H1 (cell line): Measurements from ENCODE around the gene SIGLEC6. TPM values are rescaled to one million over a fixed set of nuclear protein-coding genes. Genes with fewer than 3 reads are reported as not detected.

Experiments
- CTCF ChIA-PET: fragments of 300-600 bp; sonication (Branson Sonifier 250); formaldehyde crosslinking; loops from one replicate; lab custom pipeline; 2021; ENCODE audit not compliant: partially characterized antibody; lab: Charles Lee
- POLR2A ChIA-PET: fragments of 300-600 bp; sonication (Branson Sonifier 250); formaldehyde crosslinking; loops from one replicate; lab custom pipeline; 2021; ENCODE audit warnings: inconsistent platforms; ENCODE audit not compliant: partially characterized antibody; lab: Charles Lee
- DNase-seq, 2 experiments: peaks; one replicate each; pipeline versions ENCODE4 v3.0.0 to v3.0.0-alpha.2; 2010 to 2022; ENCODE audit warnings: low spot score in 2 of 2, low read depth in 1 of 2, mixed read lengths in 1 of 2
- FAIRE-seq: peaks from 2 replicates; lab custom pipeline; 2011; peaks lifted over from hg19 to GRCh38; lab: Jason Lieb, UNC
- H2AFZ ChIP-seq: 2 replicates; pipeline ENCODE4 v1.8.1; 2012; ENCODE audit warnings: low read length, inconsistent platforms
- H2AK5ac ChIP-seq: 2 replicates; pipeline ENCODE4 v1.6.1; 2013; ENCODE audit warnings: low read depth, low read length
- H2BK120ac ChIP-seq: replicated peaks from 2 replicates; pipeline ENCODE3; 2013; ENCODE audit warnings: low read depth, low read length, inconsistent platforms
- H2BK12ac ChIP-seq: 2 replicates; pipeline ENCODE4 v1.6.1; 2013; ENCODE audit warnings: low read depth, low read length
- H2BK15ac ChIP-seq: 2 replicates; pipeline ENCODE4 v1.6.1; 2013; ENCODE audit warnings: low read length
- H2BK20ac ChIP-seq: 2 replicates; pipeline ENCODE4 v1.6.1; 2013; ENCODE audit warnings: low read length
- H2BK5ac ChIP-seq: 2 replicates; pipeline ENCODE4 v1.6.1; 2013; ENCODE audit warnings: low read depth, low read length
- H3K14ac ChIP-seq: 2 replicates; pipeline ENCODE4 v1.6.1; 2013; ENCODE audit warnings: inconsistent platforms; ENCODE audit not compliant: insufficient read length
- H3K18ac ChIP-seq: 2 replicates; pipeline ENCODE4 v1.6.1; 2013; ENCODE audit warnings: low read length; ENCODE audit errors: extremely low read depth
- H3K23ac ChIP-seq: 2 replicates; pipeline ENCODE4 v1.6.1; 2013; ENCODE audit warnings: inconsistent platforms; ENCODE audit not compliant: insufficient read length
- H3K23me2 ChIP-seq: 2 replicates; pipeline ENCODE4 v1.6.1; 2013; ENCODE audit warnings: low read depth, low read length
- H3K27ac ChIP-seq: 2 replicates; pipeline ENCODE4 v1.6.1; 2011; ENCODE audit warnings: low read depth, low read length, inconsistent platforms
- H3K27me3 ChIP-seq, 4 experiments: replicated peaks in 1 of 4; 1 replicate in 1 of 4; 2 replicates in 3 of 4; pipeline versions ENCODE4 v1.6.1 to v1.8.1; 2011 to 2013; ENCODE audit warnings: low read length in 3 of 4, mild to moderate bottlenecking in 3 of 4, inconsistent platforms in 2 of 4, mixed read lengths in 2 of 4, moderate library complexity in 1 of 4; ENCODE audit not compliant: control insufficient read depth in 3 of 4, insufficient read depth in 3 of 4; ENCODE audit errors: extremely low read depth in 1 of 4
- H3K36me3 ChIP-seq, 4 experiments: 2 replicates each; pipeline versions ENCODE4 v1.6.1 to v1.8.1; 2011 to 2013; ENCODE audit warnings: mild to moderate bottlenecking in 4 of 4, low read length in 3 of 4, moderate library complexity in 2 of 4, control low read depth in 1 of 4, inconsistent platforms in 1 of 4; ENCODE audit not compliant: insufficient read depth in 4 of 4, control insufficient read depth in 2 of 4
- H3K4ac ChIP-seq: replicated peaks from 2 replicates; pipeline ENCODE3; 2013; ENCODE audit warnings: low read length, low read depth, mixed read lengths, inconsistent platforms; ENCODE audit not compliant: insufficient read length
- H3K4me1 ChIP-seq, 4 experiments: replicated peaks in 1 of 4; 1 replicate in 1 of 4; 2 replicates in 3 of 4; pipeline versions ENCODE4 v1.6.1 to v1.8.1; 2011 to 2013; ENCODE audit warnings: low read length in 3 of 4, inconsistent platforms in 2 of 4, mixed read lengths in 1 of 4; ENCODE audit not compliant: insufficient read depth in 4 of 4, control insufficient read depth in 3 of 4
- H3K4me2 ChIP-seq, 2 experiments: 2 replicates each; pipeline versions ENCODE4 v1.6.1 to v1.8.1; 2011 to 2013; ENCODE audit warnings: low read depth in 2 of 2, low read length in 2 of 2, control low read depth in 1 of 2, inconsistent platforms in 1 of 2, mild to moderate bottlenecking in 1 of 2; ENCODE audit not compliant: insufficient read depth in 1 of 2
- H3K4me3 ChIP-seq, 4 experiments: fragments of 200-600, 300-600 bp in 1 of 4; sonication (generic), shearing (Covaris generic), sonication (Bioruptor Twin) in 1 of 4; 2 replicates each; pipeline versions ENCODE4 v1.5.1 to v1.8.1; 2011 to 2016; ENCODE audit warnings: low read length in 4 of 4, low read depth in 3 of 4, control low read depth in 2 of 4, inconsistent platforms in 2 of 4, mild to moderate bottlenecking in 2 of 4, mixed read lengths in 1 of 4, moderate library complexity in 1 of 4; ENCODE audit not compliant: insufficient read depth in 2 of 4; ENCODE audit errors: extremely low read depth in 1 of 4
- H3K56ac ChIP-seq: replicated peaks from 2 replicates; pipeline ENCODE3; 2013; ENCODE audit warnings: low read depth, mild to moderate bottlenecking, mixed read lengths, low read length, inconsistent platforms; ENCODE audit not compliant: insufficient read length
- H3K79me1 ChIP-seq: 2 replicates; pipeline ENCODE4 v1.6.1; 2013; ENCODE audit warnings: low read depth, low read length, control low read depth
- H3K79me2 ChIP-seq, 2 experiments: 2 replicates each; pipeline versions ENCODE4 v1.6.1 to v1.8.1; 2012 to 2013; ENCODE audit warnings: low read length in 2 of 2, mild to moderate bottlenecking in 2 of 2, inconsistent platforms in 1 of 2; ENCODE audit not compliant: insufficient read depth in 2 of 2, control insufficient read depth in 1 of 2
- H3K9ac ChIP-seq, 4 experiments: replicated peaks in 1 of 4; 1 replicate in 1 of 4; 2 replicates in 3 of 4; pipeline versions ENCODE4 v1.6.1 to v1.8.1; 2011 to 2013; ENCODE audit warnings: low read depth in 3 of 4, low read length in 3 of 4, control low read depth in 2 of 4, mild to moderate bottlenecking in 2 of 4, moderate library complexity in 2 of 4, inconsistent platforms in 1 of 4; ENCODE audit errors: extremely low read depth in 1 of 4
- H3K9me3 ChIP-seq, 2 experiments: 2 replicates each; pipeline versions ENCODE4 v1.6.1 to v1.8.1; 2012 to 2013; ENCODE audit warnings: mild to moderate bottlenecking in 2 of 2, moderate library complexity in 2 of 2, control low read depth in 1 of 2, inconsistent platforms in 1 of 2, low read depth in 1 of 2, low read length in 1 of 2, mixed read lengths in 1 of 2; ENCODE audit not compliant: insufficient read depth in 2 of 2
- H4K20me1 ChIP-seq, 2 experiments: replicated peaks in 1 of 2; 2 replicates each; pipeline versions ENCODE3 to v1.8.1; 2011 to 2013; ENCODE audit warnings: inconsistent platforms in 2 of 2, low read length in 2 of 2, mild to moderate bottlenecking in 1 of 2; ENCODE audit not compliant: insufficient read depth in 2 of 2, control insufficient read depth in 1 of 2
- H4K5ac ChIP-seq: 2 replicates; pipeline ENCODE4 v1.6.1; 2013; ENCODE audit warnings: low read length, low read depth, mixed read lengths, inconsistent platforms; ENCODE audit not compliant: insufficient read length
- H4K8ac ChIP-seq: 2 replicates; pipeline ENCODE4 v1.8.0; 2013; ENCODE audit warnings: mild to moderate bottlenecking, moderate library complexity, low read length, inconsistent platforms; ENCODE audit not compliant: insufficient read depth; ENCODE audit errors: extremely low read depth
- H4K91ac ChIP-seq: replicated peaks from 2 replicates; pipeline ENCODE3; 2013; ENCODE audit warnings: low read length, mixed read lengths, inconsistent platforms; ENCODE audit not compliant: insufficient read length
- BACH1 ChIP-seq: IDR thresholded peaks from 2 replicates; pipeline ENCODE4 v1.6.1; 2012; ENCODE audit warnings: low read length, improper control_type of control experiment
- CREB1 ChIP-seq: IDR thresholded peaks from 2 replicates; pipeline ENCODE4 v1.6.1; 2012; ENCODE audit warnings: inconsistent platforms
- EZH2 ChIP-seq: fragments of 200-600 bp; sonication (generic); IDR thresholded peaks from 2 replicates; pipeline ENCODE4 v1.7.1; 2012; ENCODE audit warnings: low read depth, mild to moderate bottlenecking, moderate library complexity, low read length, inconsistent platforms; ENCODE audit not compliant: severe bottlenecking
- GABPA ChIP-seq: IDR thresholded peaks from 2 replicates; pipeline ENCODE4 v1.6.1; 2011; ENCODE audit warnings: mild to moderate bottlenecking, low read length, moderate library complexity, borderline replicate concordance; ENCODE audit not compliant: insufficient read depth
- HDAC6 ChIP-seq: IDR thresholded peaks from one replicate; pipeline ENCODE4 v1.7.1; 2012; ENCODE audit warnings: low read depth, mild to moderate bottlenecking, inconsistent platforms, low read length, moderate library complexity
- NANOG ChIP-seq: IDR thresholded peaks from 2 replicates; pipeline ENCODE4 v1.6.1; 2011; ENCODE audit warnings: low read length, low read depth, mild to moderate bottlenecking, inconsistent platforms; ENCODE audit not compliant: insufficient read depth, poor library complexity, severe bottlenecking
- POLR2A ChIP-seq, 2 experiments: IDR thresholded peaks; 1 replicate in 1 of 2; 2 replicates in 1 of 2; pipeline ENCODE4 v1.6.1; 2011; ENCODE audit warnings: low read depth in 2 of 2, low read length in 2 of 2, mild to moderate bottlenecking in 2 of 2; ENCODE audit errors: control extremely low read depth in 1 of 2
- RAD21 ChIP-seq, 2 experiments: IDR thresholded peaks in 1 of 2; conservative IDR thresholded peaks in 1 of 2; 2 replicates each; pipeline ENCODE4 v1.6.1; 2011; ENCODE audit warnings: low read depth in 2 of 2, low read length in 2 of 2, improper control_type of control experiment in 1 of 2, inconsistent platforms in 1 of 2, mild to moderate bottlenecking in 1 of 2, moderate library complexity in 1 of 2
- RBBP5 ChIP-seq: IDR thresholded peaks from 2 replicates; pipeline ENCODE4 v1.7.1; 2012; ENCODE audit warnings: low read depth, mild to moderate bottlenecking, inconsistent platforms, low read length, moderate library complexity, borderline replicate concordance
- RNF2 ChIP-seq: fragments of 200-900, 300-1000 bp; sonication (generic); IDR thresholded peaks from 2 replicates; pipeline ENCODE4 v1.7.1; 2016; ENCODE audit warnings: borderline replicate concordance, low read depth, mild to moderate bottlenecking, antibody characterized with exemption, low read length; ENCODE audit not compliant: poor library complexity, severe bottlenecking; ENCODE audit errors: missing control alignments
- SUZ12 ChIP-seq: fragments of 200-600 bp; sonication (generic); IDR thresholded peaks from 2 replicates; pipeline ENCODE4 v1.6.1; 2012; ENCODE audit warnings: mild to moderate bottlenecking, inconsistent platforms, low read length, moderate library complexity, mixed read lengths
- TAF1 ChIP-seq: IDR thresholded peaks from 2 replicates; pipeline ENCODE4 v1.6.1; 2011; ENCODE audit warnings: mild to moderate bottlenecking, low read depth, low read length
- TBP ChIP-seq: IDR thresholded peaks from 2 replicates; pipeline ENCODE4 v1.6.1; 2011; ENCODE audit warnings: low read depth, low read length, improper control_type of control experiment
- WGBS, 2 experiments: shearing (Covaris generic) in 1 of 2; methylation state at CpG; one replicate each; pipeline versions ENCODE4 v1.1.6 to v1.1.7; 2013 to 2015; ENCODE audit warnings: low lambda C conversion rate in 2 of 2, mixed read lengths in 2 of 2, inconsistent platforms in 1 of 2, low coverage in 1 of 2, missing lambda C conversion rate in 1 of 2; ENCODE audit not compliant: insufficient replicate concordance in 2 of 2, insufficient coverage in 1 of 2, insufficient read length in 1 of 2; ENCODE audit errors: extremely low coverage in 1 of 2, missing lambda C conversion rate in 1 of 2; 5-methylcytosine and 5-hydroxymethylcytosine counted together
- polyA plus RNA-seq, 7 experiments: library from polyadenylated mRNA; depleted of rRNA in 3 of 7; stranded (reverse) in 5 of 7; unstranded in 2 of 7; fragments of >200 nt in 5 of 7; fragments of 200-250 nt in 2 of 7; gene quantifications; 1 replicate in 5 of 7; 2 replicates in 1 of 7; 4 replicates in 1 of 7; pipeline versions ENCODE4 v1.2.1 to v1.2.3, GENCODE V29; 2011 to 2013; ENCODE audit warnings: missing spikeins in 2 of 7, mixed read lengths in 2 of 7
- total RNA-seq: library from RNA; stranded (reverse); fragmentation: NEBNext Ultra II Directional; extraction: Animal tissue kit (Norgen Biotek cat#: 25700); gene quantifications from 2 replicates; pipeline ENCODE4 v1.2.1, GENCODE V29; 2021
- TF ChIP-seq, protein P1 (sequence below): IDR thresholded peaks from 2 replicates; pipeline ENCODE4 v1.6.1; 2012; ENCODE audit warnings: inconsistent platforms

Gene SIGLEC6
- total and polyA plus RNA-seq, 2 of the 8 experiments (the other 6 are each of a cell fraction or from before 2014, with no cell fraction given), result 0.05 TPM; not detected in 1

GRCh38 chr19:51503896-51504295 is 27.6 kb downstream of the SIGLEC6 start:
- Histone ChIP-seq H3K27ac (no peak overlapping the region), H3K23ac (no peak overlapping the region), H3K56ac (no peak overlapping the region), H2AK5ac (no peak overlapping the region), H4K8ac (no peak overlapping the region), H3K23me2 (no peaks in the 10 kb centered on the region), H3K27me3 (no peaks in the 10 kb centered on the region), H2BK5ac (no peak overlapping the region), H3K18ac (no peak overlapping the region), H2BK12ac (no peak overlapping the region), H3K14ac (no peak overlapping the region), H3K4me3 (no peak overlapping the region), H4K5ac (no peak overlapping the region), H3K79me1 (no peaks in the 10 kb centered on the region), H4K20me1 (no peaks in the 10 kb centered on the region), H3K79me2 (no peaks in the 10 kb centered on the region), H4K91ac (no peak overlapping the region), H3K36me3 (no peaks in the 10 kb centered on the region), H3K9me3 (peaks cover 67 to 85% of the 10 kb centered on the region in 2 experiments), H2BK20ac (no peak overlapping the region), H3K4ac (no peak overlapping the region), H2BK15ac (no peak overlapping the region), H3K4me1 (no peaks in the 10 kb centered on the region), H3K4me2 (no peak overlapping the region), H3K9ac (no peak overlapping the region), H2BK120ac (no peak overlapping the region), H2AFZ (no peak overlapping the region)
- DNase-seq, result no peak
- ChIA-PET POLR2A (no interaction called here), CTCF (interaction anchor here (0.8 kb wide), 1 partner anchor 30 kb away, joined by 3 read pairs; no protein-coding TSS in a partner anchor)
- FAIRE-seq, result no peak
- 53% methylated on average over 3 of the region's 3 CpGs; no CpG with 5 or more reads in 1 of the 2 experiments for WGBS, 2 experiments
- no peak for TF ChIP-seq EZH2
- TF ChIP-seq, protein P1, sequence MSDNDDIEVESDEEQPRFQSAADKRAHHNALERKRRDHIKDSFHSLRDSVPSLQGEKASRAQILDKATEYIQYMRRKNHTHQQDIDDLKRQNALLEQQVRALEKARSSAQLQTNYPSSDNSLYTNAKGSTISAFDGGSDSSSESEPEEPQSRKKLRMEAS, result no peak
- no peak for TF ChIP-seq HDAC6
- no peak for TF ChIP-seq CREB1
- TF ChIP-seq NANOG, result no peak
- no peak for TF ChIP-seq SUZ12
- TF ChIP-seq RAD21 (IDR thresholded peaks at IDR 0.05 in 1 of 2, conservative IDR thresholded peaks at IDR 0.05 in 1 of 2; ENCODE audit: low read depth in 2 of 2, low read length in 2 of 2), result no peak
- TF ChIP-seq TAF1, result no peak
- TF ChIP-seq RBBP5, result no peak
- no peak for TF ChIP-seq RNF2
- no peak for TF ChIP-seq POLR2A (IDR thresholded peaks at IDR 0.05; ENCODE audit: control extremely low read depth in 1 of 2, low read depth in 2 of 2, low read length in 2 of 2)
- no peak for TF ChIP-seq BACH1
- no peak for TF ChIP-seq TBP
- no peak for TF ChIP-seq GABPA
